ENCODE results near the gene ZBTB7C. TPM values are rescaled to one million over a fixed set of nuclear protein-coding genes. Genes with fewer than 3 reads are reported as not detected.

ZBTB7C gene
- total RNA-seq, 2 donors from 2014 or later = 1.3 to 2.3 TPM

DNA sequence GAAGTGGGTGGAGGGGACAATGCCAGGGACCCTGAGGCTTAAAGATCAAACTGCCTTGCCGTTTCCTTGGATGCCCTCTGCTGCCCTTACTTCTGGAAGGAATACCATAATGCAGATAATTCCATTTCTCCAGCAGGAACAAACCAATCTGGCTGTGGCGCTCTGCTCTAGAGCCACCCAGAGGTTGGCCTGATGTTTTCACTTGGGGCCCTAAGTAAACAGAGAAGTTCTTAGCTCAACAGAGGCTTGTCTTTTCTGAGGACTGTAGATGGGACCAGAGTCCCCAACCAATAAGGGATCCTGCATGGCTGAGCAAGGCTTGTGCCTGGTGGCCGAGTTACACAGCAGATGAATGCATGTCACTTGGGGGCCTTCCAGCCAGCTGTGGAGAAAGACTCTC, 230.2 kb downstream of the ZBTB7C start:
- Histone ChIP-seq H3K4me1 (no peaks in the 10 kb centered on the region), H3K9me3 (no peaks in the 10 kb centered on the region), H3K27ac (no peak overlapping the region), H3K36me3 (replicated peaks in 1 of 2; ENCODE audit: insufficient read depth in 1 of 2, low read depth in 2 of 2) (no peaks in the 10 kb centered on the region), H3K4me3 (no peak overlapping the region), H3K27me3 (no peaks in the 10 kb centered on the region)
- WGBS, 2 donors = 73 to 87% methylated on average over 1 to 3 of the region's 3 CpGs
- no peak for ATAC-seq
- intact Hi-C loops (cut with DNase I) = no loop called here
- DNase-seq = no peak
- TF ChIP-seq, protein P1, sequence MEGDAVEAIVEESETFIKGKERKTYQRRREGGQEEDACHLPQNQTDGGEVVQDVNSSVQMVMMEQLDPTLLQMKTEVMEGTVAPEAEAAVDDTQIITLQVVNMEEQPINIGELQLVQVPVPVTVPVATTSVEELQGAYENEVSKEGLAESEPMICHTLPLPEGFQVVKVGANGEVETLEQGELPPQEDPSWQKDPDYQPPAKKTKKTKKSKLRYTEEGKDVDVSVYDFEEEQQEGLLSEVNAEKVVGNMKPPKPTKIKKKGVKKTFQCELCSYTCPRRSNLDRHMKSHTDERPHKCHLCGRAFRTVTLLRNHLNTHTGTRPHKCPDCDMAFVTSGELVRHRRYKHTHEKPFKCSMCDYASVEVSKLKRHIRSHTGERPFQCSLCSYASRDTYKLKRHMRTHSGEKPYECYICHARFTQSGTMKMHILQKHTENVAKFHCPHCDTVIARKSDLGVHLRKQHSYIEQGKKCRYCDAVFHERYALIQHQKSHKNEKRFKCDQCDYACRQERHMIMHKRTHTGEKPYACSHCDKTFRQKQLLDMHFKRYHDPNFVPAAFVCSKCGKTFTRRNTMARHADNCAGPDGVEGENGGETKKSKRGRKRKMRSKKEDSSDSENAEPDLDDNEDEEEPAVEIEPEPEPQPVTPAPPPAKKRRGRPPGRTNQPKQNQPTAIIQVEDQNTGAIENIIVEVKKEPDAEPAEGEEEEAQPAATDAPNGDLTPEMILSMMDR (IDR thresholded peaks at IDR 0.05) = no peak
- no peak for TF ChIP-seq POLR2A (IDR thresholded peaks at IDR 0.05)

DNA sequence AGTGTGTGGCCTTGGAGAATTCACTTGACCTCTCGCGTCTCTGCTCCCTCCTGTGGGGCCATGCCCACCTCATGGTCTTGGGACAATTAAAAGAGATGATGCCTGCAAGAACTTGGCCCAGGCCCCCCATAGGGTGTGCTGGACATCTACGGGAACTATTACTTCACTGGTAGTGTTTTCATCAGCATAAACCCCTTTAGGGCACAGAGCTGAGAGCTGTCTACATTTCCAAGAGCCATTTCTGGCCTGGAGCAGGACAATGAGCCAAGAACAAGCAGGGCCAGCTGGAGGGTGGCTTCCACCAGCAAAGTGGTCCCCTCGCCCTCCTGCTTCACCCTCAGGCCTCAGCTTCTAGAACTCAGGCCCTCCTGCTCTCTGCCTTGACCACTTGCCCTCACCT, 232.3 kb downstream of the ZBTB7C start:
- H3K36me3 ChIP-seq (replicated peaks in 1 of 2; ENCODE audit: insufficient read depth in 1 of 2, low read depth in 2 of 2) = no peaks in the 10 kb centered on the region
- TF ChIP-seq, protein P1 (IDR thresholded peaks at IDR 0.05) = no peak
- TF ChIP-seq POLR2A (IDR thresholded peaks at IDR 0.05) = no peak
- DNase-seq (no peak), ATAC-seq (no peak)
- H3K27me3 ChIP-seq = no peaks in the 10 kb centered on the region
- WGBS, 2 donors = 83 to 87% methylated on average over 4 of the region's 4 CpGs
- no peak overlapping the region for H3K27ac ChIP-seq
- no peak overlapping the region for H3K4me3 ChIP-seq
- no peaks in the 10 kb centered on the region for H3K4me1 ChIP-seq
- H3K9me3 ChIP-seq = no peaks in the 10 kb centered on the region
- intact Hi-C loops (cut with DNase I) = no loop called here

DNA sequence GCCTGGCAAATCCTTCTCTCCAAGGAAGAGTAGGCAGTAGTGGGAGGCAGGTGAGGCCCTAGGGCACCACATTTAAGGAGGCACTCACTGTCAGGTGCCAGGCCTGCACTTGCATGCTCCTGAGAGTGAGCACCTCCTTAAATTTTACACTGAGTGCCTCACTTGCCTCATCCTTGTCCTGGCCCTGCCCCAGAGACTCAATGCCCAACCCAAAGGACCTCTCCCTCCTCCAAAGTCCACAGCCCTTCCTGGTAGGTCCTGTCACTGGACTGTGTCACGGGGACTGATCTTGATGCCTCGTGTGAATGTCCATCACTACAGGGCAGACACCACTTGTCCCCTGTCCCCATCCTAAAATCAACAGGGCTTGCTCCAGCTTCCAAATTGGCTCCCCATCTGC, 235.6 kb downstream of the ZBTB7C start:
- DNase-seq = no peak
- H3K9me3 ChIP-seq = no peaks in the 10 kb centered on the region
- no peak overlapping the region for H3K27ac ChIP-seq
- no peak overlapping the region for H3K4me3 ChIP-seq
- no peaks in the 10 kb centered on the region for H3K27me3 ChIP-seq
- H3K4me1 ChIP-seq = peaks cover 6% of the 10 kb centered on the region
- no peak for ATAC-seq
- no peaks in the 10 kb centered on the region for H3K36me3 ChIP-seq (replicated peaks in 1 of 2; ENCODE audit: insufficient read depth in 1 of 2, low read depth in 2 of 2)
- 87 to 88% methylated on average over 2 of the region's 2 CpGs for WGBS, 2 donors
- TF ChIP-seq POLR2A (IDR thresholded peaks at IDR 0.05) = no peak
- TF ChIP-seq, protein P1 (IDR thresholded peaks at IDR 0.05) = no peak
- intact Hi-C loops (cut with DNase I) = no loop called here

DNA sequence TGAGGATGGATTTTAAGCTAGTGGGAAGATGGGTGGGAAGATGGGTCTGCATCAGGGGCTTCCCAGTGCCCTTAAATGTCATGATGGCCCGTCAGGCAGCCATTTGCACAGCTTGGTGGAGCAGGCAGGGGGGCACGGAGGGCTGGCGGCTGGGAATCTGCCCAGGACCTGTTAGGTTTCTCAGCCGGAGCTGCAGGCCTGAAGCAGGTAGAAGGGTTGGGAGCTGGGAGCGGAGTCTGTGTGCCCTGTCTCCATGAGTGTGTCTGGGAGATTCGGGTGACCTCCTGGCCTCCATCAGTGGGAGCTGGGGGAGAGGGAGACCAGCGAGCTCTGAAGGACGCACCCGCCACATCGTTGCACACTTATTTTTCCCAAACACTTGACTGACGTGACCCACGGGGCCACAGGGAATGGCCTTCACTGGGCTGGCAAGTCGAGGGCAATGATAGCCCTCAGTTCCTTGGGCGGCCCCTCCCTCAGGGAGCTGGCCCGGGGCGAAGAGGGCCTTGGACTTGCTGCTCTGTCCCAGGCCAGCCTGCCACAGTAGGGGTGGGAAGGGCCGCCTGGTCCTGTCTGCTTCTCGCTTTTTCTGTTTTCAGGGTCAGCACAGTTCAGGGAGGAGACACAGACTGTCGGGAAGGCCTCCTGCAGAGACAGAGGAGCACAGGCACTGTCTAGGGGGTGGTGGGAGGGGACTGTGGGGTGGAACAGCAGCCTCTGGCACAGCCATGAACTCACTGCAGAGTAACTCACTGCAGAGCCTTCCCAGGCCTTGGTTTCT, 236.8 kb downstream of the ZBTB7C start:
- no peak for DNase-seq
- no peak for ATAC-seq

More for the DNA sequence above, 236.8 kb downstream of the ZBTB7C start:
- Histone ChIP-seq H3K36me3 (replicated peaks in 1 of 2; ENCODE audit: insufficient read depth in 1 of 2, low read depth in 2 of 2) (no peaks in the 10 kb centered on the region), H3K4me1 (peaks cover 17% of the 10 kb centered on the region), H3K27ac (no peak overlapping the region), H3K27me3 (no peaks in the 10 kb centered on the region), H3K4me3 (no peak overlapping the region), H3K9me3 (no peaks in the 10 kb centered on the region)
- TF ChIP-seq, protein P1 (IDR thresholded peaks at IDR 0.05) = no peak
- TF ChIP-seq POLR2A (IDR thresholded peaks at IDR 0.05) = no peak
- intact Hi-C loops (cut with DNase I) = no loop called here
- 82 to 85% methylated on average over 11 to 19 of the region's 19 CpGs for WGBS, 2 donors

All from body of pancreas (tissue), 4 donors.